ENCODE data around the gene RADIL. TPM values are rescaled to one million over a fixed set of nuclear protein-coding genes. Genes with fewer than 3 reads are reported as not detected.

Gene RADIL
- total RNA-seq, 1 donor from 2014 or later: 0.86 TPM

DNA sequence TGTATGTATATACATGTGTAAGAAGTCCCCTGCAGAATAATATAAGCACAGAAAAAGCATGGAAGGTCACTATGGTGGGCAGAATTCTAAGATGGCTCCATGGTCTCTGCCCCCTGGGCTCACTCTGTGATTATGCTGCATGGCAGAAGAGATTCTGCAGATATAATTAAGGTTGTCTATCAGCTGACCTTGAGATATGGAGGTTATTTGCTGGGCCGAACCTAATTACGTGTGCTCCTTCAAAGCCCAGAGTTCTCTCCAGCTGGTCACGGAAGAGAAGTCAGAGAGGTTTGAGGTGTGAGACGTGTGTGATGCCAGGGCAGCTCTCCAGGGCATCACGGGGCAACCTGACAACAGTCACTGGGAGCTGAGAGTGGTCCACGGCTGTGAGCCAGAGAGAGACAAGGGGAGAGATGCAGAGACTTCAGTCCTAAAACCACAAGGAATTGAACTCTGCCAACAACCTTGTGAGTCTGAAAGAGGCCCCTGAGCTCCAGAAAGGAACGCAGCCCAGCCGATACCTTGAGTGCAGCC is 33.2 kb downstream of the RADIL start:
- Histone ChIP-seq H3K27me3 (ENCODE audit: insufficient read depth, low read length) (no peaks in the 10 kb centered on the region), H3K27ac (ENCODE audit: low read depth, low read length) (no peak overlapping the region), H3K4me1 (ENCODE audit: insufficient read depth, low read length) (no peaks in the 10 kb centered on the region), H3K36me3 (ENCODE audit: insufficient read depth, low read length) (no peaks in the 10 kb centered on the region), H3K79me2 (ENCODE audit: insufficient read depth, low read length) (no peaks in the 10 kb centered on the region), H3K4me3 (ENCODE audit: insufficient read depth, low read depth, low read length) (no peak overlapping the region), H4K20me1 (ENCODE audit: insufficient read depth, low read length) (no peaks in the 10 kb centered on the region), H3K4me2 (ENCODE audit: low read length) (no peak overlapping the region), H3K9ac (ENCODE audit: low read length) (no peak overlapping the region), H2AFZ (ENCODE audit: low read depth, low read length) (no peak overlapping the region), H3K9me3 (ENCODE audit: insufficient read depth, low read depth, low read length) (no peaks in the 10 kb centered on the region)
- DNase-seq (ENCODE audit: low read depth): no peak
- Mint-ChIP-seq H3K4me1 (ENCODE audit: low read depth, unreplicated experiment) (peaks cover 3% of the 10 kb centered on the region), H3K9me3 (ENCODE audit: unreplicated experiment) (peaks cover 18% of the 10 kb centered on the region), H3K4me3 (ENCODE audit: unreplicated experiment) (no peak overlapping the region), H3K36me3 (ENCODE audit: low read depth, unreplicated experiment) (peaks cover 2% of the 10 kb centered on the region), H3K27ac (ENCODE audit: unreplicated experiment) (no peak overlapping the region), H3K27me3 (ENCODE audit: low read depth, unreplicated experiment) (peaks cover 6% of the 10 kb centered on the region)
- TF ChIP-seq CTCF (IDR thresholded peaks at IDR 0.05; ENCODE audit: insufficient read depth, low read depth, low read length) (no peak), EZH2 (IDR thresholded peaks at IDR 0.05; ENCODE audit: insufficient read depth, low read length) (no peak)
- no peak for FAIRE-seq

GRCh38 chr7:4849390-4849789 is 34.1 kb downstream of the RADIL start:
- H3K27me3 Mint-ChIP-seq (ENCODE audit: low read depth, unreplicated experiment): peaks cover 4% of the 10 kb centered on the region
- no peak overlapping the region for H3K27ac Mint-ChIP-seq (ENCODE audit: unreplicated experiment)
- H3K27ac ChIP-seq (ENCODE audit: low read depth, low read length): no peak overlapping the region

More at GRCh38 chr7:4849390-4849789, 34.1 kb downstream of the RADIL start:
- Histone ChIP-seq H3K79me2 (ENCODE audit: insufficient read depth, low read length) (no peaks in the 10 kb centered on the region), H3K4me3 (ENCODE audit: insufficient read depth, low read depth, low read length) (no peak overlapping the region), H3K36me3 (ENCODE audit: insufficient read depth, low read length) (no peaks in the 10 kb centered on the region), H3K4me1 (ENCODE audit: insufficient read depth, low read length) (no peaks in the 10 kb centered on the region), H3K4me2 (ENCODE audit: low read length) (no peak overlapping the region), H3K9ac (ENCODE audit: low read length) (no peak overlapping the region), H3K27me3 (ENCODE audit: insufficient read depth, low read length) (no peaks in the 10 kb centered on the region), H3K9me3 (ENCODE audit: insufficient read depth, low read depth, low read length) (no peaks in the 10 kb centered on the region), H2AFZ (ENCODE audit: low read depth, low read length) (no peak overlapping the region), H4K20me1 (ENCODE audit: insufficient read depth, low read length) (no peaks in the 10 kb centered on the region)
- Mint-ChIP-seq H3K4me1 (ENCODE audit: low read depth, unreplicated experiment) (peaks cover 3% of the 10 kb centered on the region), H3K4me3 (ENCODE audit: unreplicated experiment) (no peak overlapping the region), H3K36me3 (ENCODE audit: low read depth, unreplicated experiment) (peaks cover 2% of the 10 kb centered on the region), H3K9me3 (ENCODE audit: unreplicated experiment) (peaks cover 18% of the 10 kb centered on the region)
- TF ChIP-seq CTCF (IDR thresholded peaks at IDR 0.05; ENCODE audit: insufficient read depth, low read depth, low read length) (peak; percentile 6), EZH2 (IDR thresholded peaks at IDR 0.05; ENCODE audit: insufficient read depth, low read length) (no peak)
- DNase-seq (ENCODE audit: low read depth) (peak; percentile 8), FAIRE-seq (no peak)
